Measurements from ENCODE around the gene NPAS3. TPM values are rescaled to one million over a fixed set of nuclear protein-coding genes. Genes with fewer than 3 reads are reported as not detected.

Gene NPAS3
- total and polyA plus RNA-seq, 2 of the 13 experiments (the other 11 are each of a cell fraction or from before 2014, with no cell fraction given) = not detected

- TF ChIP-seq IRF2 (CRISPR knock-in tag; IDR thresholded peaks at IDR 0.05) (no peak), ZNF20 (CRISPR knock-in tag; IDR thresholded peaks at IDR 0.05) (no peak)
Observed at GRCh38 chr14:33849455-33849801, 910.7 kb downstream of the NPAS3 start (continued).

GRCh38 chr14:33850826-33851225 lies 912.1 kb downstream of the NPAS3 start:
- 16% methylated on average over 7 of the region's 7 CpGs for WGBS (ENCODE audit: low lambda C conversion rate)
- H3K4me2 ChIP-seq (ENCODE audit: low read depth, low read length) = peak overlapping the region; percentile 43
- intact Hi-C loops (cut with micrococcal nuclease; ENCODE audit: unreplicated experiment) = no loop called here
- H2AFZ ChIP-seq (ENCODE audit: low read length) = peak overlapping the region; percentile 3
- ATAC-seq (peak; percentile 11; the same call in 2 of the 3 replicates), DNase-seq (ENCODE audit: low spot score) (no peak), FAIRE-seq (no peak)
- ChIA-PET POLR2A (no interaction called here), CTCF (ENCODE audit: low intra/inter-chr PET ratio, low total read pairs) (interaction anchor here (3.7 kb wide), 2 partner anchors 248 to 376 kb away, joined by 34 to 92 read pairs; no protein-coding TSS in a partner anchor)
- H3K36me3 ChIP-seq (replicated peaks in 1 of 2; ENCODE audit: control insufficient read depth in 1 of 2, insufficient read depth in 2 of 2, low read length in 2 of 2) = no peaks in the 10 kb centered on the region
- in situ Hi-C loops (cut with HindIII; ENCODE audit: extremely low pct_ligation_motif_present, low pct_unique_long_range_greater_than_20kb) = no loop called here
- H3K4me3 ChIP-seq (replicated peaks in 1 of 3; ENCODE audit: insufficient read depth in 1 of 3, low read depth in 2 of 3, low read length in 3 of 3) = no peak overlapping the region; a peak in 1 of 6 replicates
- no TSS peak for BruUV-seq (replicated peaks)
- no peaks in the 10 kb centered on the region; a peak in 1 of 5 replicates for H3K27me3 ChIP-seq (ENCODE audit: control insufficient read depth in 1 of 2, insufficient read depth in 2 of 2, low read length in 2 of 2)
- no peaks in the 10 kb centered on the region for H3K79me2 ChIP-seq (ENCODE audit: insufficient read depth, low read length)
- H3K9me3 ChIP-seq (ENCODE audit: low read length) = no peaks in the 10 kb centered on the region
- no peak overlapping the region for H3K27ac ChIP-seq (ENCODE audit: extremely low read length, insufficient read depth, low read length)
- peaks cover 4% of the 10 kb centered on the region; the same call in 1 of the 2 replicates for H3K4me1 ChIP-seq (ENCODE audit: insufficient read depth, low read length)
- H3K9ac ChIP-seq (ENCODE audit: insufficient read depth, low read depth, low read length) = no peak overlapping the region
- H4K20me1 ChIP-seq (ENCODE audit: insufficient read depth, low read length) = no peaks in the 10 kb centered on the region
- TF ChIP-seq CBFB (CRISPR knock-in tag; IDR thresholded peaks at IDR 0.05) = no peak
- TF ChIP-seq ZBTB42 (CRISPR knock-in tag; IDR thresholded peaks at IDR 0.05) = no peak
- no peak for TF ChIP-seq PLSCR1 (CRISPR knock-in tag; IDR thresholded peaks at IDR 0.05; ENCODE audit: borderline replicate concordance)
- no peak for TF ChIP-seq ZNF839 (CRISPR knock-in tag; IDR thresholded peaks at IDR 0.05; ENCODE audit: borderline replicate concordance)
- no peak for TF ChIP-seq CC2D1A (CRISPR knock-in tag; IDR thresholded peaks at IDR 0.05)
- no peak for TF ChIP-seq MLX (CRISPR knock-in tag; IDR thresholded peaks at IDR 0.05)
- TF ChIP-seq ZBTB4 (CRISPR knock-in tag; IDR thresholded peaks at IDR 0.05; ENCODE audit: borderline replicate concordance) = no peak
- TF ChIP-seq THAP11 (CRISPR knock-in tag; IDR thresholded peaks at IDR 0.05) = no peak
- TF ChIP-seq GZF1 (CRISPR knock-in tag; IDR thresholded peaks at IDR 0.05) = 0 out of 2 replicates have a peak, but pooled peaks have one; percentile 43
- 0 out of 2 replicates have a peak, but pooled peaks have one; percentile 20 for TF ChIP-seq ZNF501 (CRISPR knock-in tag; IDR thresholded peaks at IDR 0.05)
- 0 out of 2 replicates have a peak, but pooled peaks have one; percentile 36 for TF ChIP-seq RBAK (CRISPR knock-in tag; IDR thresholded peaks at IDR 0.05)
- TF ChIP-seq BRD4 (CRISPR knock-in tag; IDR thresholded peaks at IDR 0.05) = no peak
- TF ChIP-seq JDP2 (CRISPR knock-in tag; IDR thresholded peaks at IDR 0.05; ENCODE audit: borderline replicate concordance) = no peak
- no peak for TF ChIP-seq KLF13 (CRISPR knock-in tag; IDR thresholded peaks at IDR 0.05)
- TF ChIP-seq ZNF180 (CRISPR knock-in tag; IDR thresholded peaks at IDR 0.05; ENCODE audit: borderline replicate concordance, low read depth) = no peak
- TF ChIP-seq ARID3A (IDR thresholded peaks at IDR 0.05; ENCODE audit: low read depth, low read length) = no peak
- TF ChIP-seq HES4 (CRISPR knock-in tag; IDR thresholded peaks at IDR 0.05; ENCODE audit: borderline replicate concordance) = 0 out of 2 replicates have a peak, but pooled peaks have one; percentile 26

All from HepG2 (cell line).